Measurements from ENCODE around the gene ITPKB.

ITPKB gene

GRCh38 chr1:226654046-226654667 lies 84.9 kb downstream of the ITPKB start:
- H3K4me1 Mint-ChIP-seq = peaks cover 67% of the 10 kb centered on the region

GRCh38 chr1:226653311-226653921 lies 85.7 kb downstream of the ITPKB start:
- Mint-ChIP-seq H3K9me3 (no peaks in the 10 kb centered on the region), H3K4me3 (no peak overlapping the region), H3K36me3 (ENCODE audit: low read depth) (peaks cover under 1% of the 10 kb centered on the region), H3K27ac (peak overlapping the region; percentile 52), H3K4me1 (peaks cover 65% of the 10 kb centered on the region), H3K27me3 (ENCODE audit: low read depth, poor library complexity) (peaks cover 6% of the 10 kb centered on the region)
- DNase-seq = no peak
- TF ChIP-seq CTCF (IDR thresholded peaks at IDR 0.05) = no peak

More at GRCh38 chr1:226654046-226654667, 84.9 kb downstream of the ITPKB start:
- peak; percentile 33 for DNase-seq
- H3K9me3 Mint-ChIP-seq = no peaks in the 10 kb centered on the region
- H3K27me3 Mint-ChIP-seq (ENCODE audit: low read depth, poor library complexity) = peaks cover 6% of the 10 kb centered on the region
- peak overlapping the region; percentile 52 for H3K27ac Mint-ChIP-seq
- peak overlapping the region; percentile 50 for H3K4me3 Mint-ChIP-seq
- no peaks in the 10 kb centered on the region for H3K36me3 Mint-ChIP-seq (ENCODE audit: low read depth)
- TF ChIP-seq CTCF (IDR thresholded peaks at IDR 0.05) = no peak

- peaks cover 57% of the 10 kb centered on the region for H3K4me1 Mint-ChIP-seq
- H3K27ac Mint-ChIP-seq = no peak overlapping the region
- no peak for DNase-seq
- H3K27me3 Mint-ChIP-seq (ENCODE audit: low read depth, poor library complexity) = peaks cover 6% of the 10 kb centered on the region
- peaks cover 5% of the 10 kb centered on the region for H3K36me3 Mint-ChIP-seq (ENCODE audit: low read depth)
- no peak overlapping the region for H3K4me3 Mint-ChIP-seq
- TF ChIP-seq CTCF (IDR thresholded peaks at IDR 0.05) = no peak
- no peaks in the 10 kb centered on the region for H3K9me3 Mint-ChIP-seq
These were observed 86.5 kb downstream of the ITPKB start for GRCh38 chr1:226652613-226653012.

GRCh38 chr1:226651732-226652105 lies 87.4 kb downstream of the ITPKB start:
- H3K4me3 Mint-ChIP-seq = no peak overlapping the region
- no peaks in the 10 kb centered on the region for H3K9me3 Mint-ChIP-seq
- peaks cover 48% of the 10 kb centered on the region for H3K4me1 Mint-ChIP-seq
- no peak for DNase-seq
- H3K27me3 Mint-ChIP-seq (ENCODE audit: low read depth, poor library complexity) = peaks cover 6% of the 10 kb centered on the region
- H3K27ac Mint-ChIP-seq = no peak overlapping the region
- H3K36me3 Mint-ChIP-seq (ENCODE audit: low read depth) = peaks cover 5% of the 10 kb centered on the region
- TF ChIP-seq CTCF (IDR thresholded peaks at IDR 0.05) = no peak

GRCh38 chr1:226651041-226651731 lies 87.9 kb downstream of the ITPKB start:
- H3K4me1 Mint-ChIP-seq = peaks cover 43% of the 10 kb centered on the region
- H3K27ac Mint-ChIP-seq = no peak overlapping the region
- DNase-seq = no peak
- no peak overlapping the region for H3K4me3 Mint-ChIP-seq
- H3K9me3 Mint-ChIP-seq = no peaks in the 10 kb centered on the region
- peaks cover 6% of the 10 kb centered on the region for H3K27me3 Mint-ChIP-seq (ENCODE audit: low read depth, poor library complexity)
- no peak for TF ChIP-seq CTCF (IDR thresholded peaks at IDR 0.05)
- peaks cover 5% of the 10 kb centered on the region for H3K36me3 Mint-ChIP-seq (ENCODE audit: low read depth)
